Measurements from ENCODE around the gene ANKMY2. TPM values are rescaled to one million over a fixed set of nuclear protein-coding genes. Genes with fewer than 3 reads are reported as not detected.
"Not testable (repeated sequence)": the region's sequence is repeated elsewhere in the genome, so short reads cannot be mapped to it uniquely, and the experiment has no call there.

ANKMY2 gene
- total RNA-seq, 1 experiment from 2014 or later, result 25.4 TPM

DNA sequence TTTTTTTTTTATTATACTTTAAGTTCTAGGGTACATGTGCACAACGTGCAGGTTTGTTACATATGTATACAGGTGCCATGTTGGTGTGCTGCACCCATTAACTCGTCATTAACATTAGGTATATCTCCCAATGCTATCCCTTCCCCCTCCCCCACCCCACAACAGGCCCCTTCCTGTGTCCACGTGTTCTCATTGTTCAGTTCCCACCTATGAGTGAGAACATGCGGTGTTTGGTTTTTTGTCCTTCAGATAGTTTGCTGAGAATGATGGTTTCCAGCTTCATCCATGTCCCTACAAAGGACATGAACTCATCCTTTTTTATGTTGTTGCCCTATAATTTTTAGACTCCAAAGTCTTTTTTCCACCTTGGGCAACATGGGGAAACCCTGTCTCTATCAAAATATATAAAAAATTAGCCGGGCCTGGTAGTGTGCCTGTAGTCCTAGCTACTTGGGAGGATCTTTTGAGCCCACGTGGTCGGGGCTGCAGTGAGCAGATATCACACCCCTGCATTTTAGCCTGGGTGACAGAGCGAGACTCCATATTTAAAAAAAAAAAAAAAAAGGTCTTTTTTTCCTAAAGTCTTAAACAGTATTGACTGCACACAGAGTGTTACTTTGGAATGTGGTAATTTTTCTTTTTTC lies 14.4 kb upstream of the ANKMY2 start:
- not testable (repeated sequence) for DNase-seq (ENCODE audit: low read depth)

DNA sequence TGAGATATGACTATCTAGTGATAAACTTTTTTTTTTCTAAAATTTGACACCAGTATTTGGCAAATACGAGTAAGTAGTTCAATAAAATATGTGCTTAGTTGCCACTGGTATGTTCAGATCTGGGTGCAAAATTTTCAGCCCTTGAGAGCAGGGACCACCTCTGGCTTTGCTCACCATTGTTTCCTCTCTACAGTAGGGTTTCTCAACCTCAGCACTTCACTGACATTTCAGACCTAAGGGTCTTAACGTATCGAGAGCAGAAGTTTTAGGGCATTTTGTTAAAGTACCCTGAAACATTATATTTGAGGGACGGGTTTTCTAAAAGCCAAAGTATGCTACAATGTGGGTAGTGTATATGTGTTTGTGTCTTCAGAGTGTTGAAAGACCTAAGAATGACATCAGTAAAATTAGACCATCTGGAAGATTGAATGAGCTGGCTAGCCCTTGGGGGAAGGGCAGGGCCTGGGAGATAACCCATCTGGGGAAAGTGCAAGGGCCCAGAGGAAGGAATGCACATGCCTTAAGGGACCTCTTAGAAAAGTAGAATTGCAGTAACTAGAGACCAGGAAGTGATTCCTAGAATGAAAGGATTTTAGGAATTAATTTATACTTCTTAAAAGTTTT lies 12.2 kb upstream of the ANKMY2 start:
- DNase-seq (ENCODE audit: low read depth), result peak; percentile 41

DNA sequence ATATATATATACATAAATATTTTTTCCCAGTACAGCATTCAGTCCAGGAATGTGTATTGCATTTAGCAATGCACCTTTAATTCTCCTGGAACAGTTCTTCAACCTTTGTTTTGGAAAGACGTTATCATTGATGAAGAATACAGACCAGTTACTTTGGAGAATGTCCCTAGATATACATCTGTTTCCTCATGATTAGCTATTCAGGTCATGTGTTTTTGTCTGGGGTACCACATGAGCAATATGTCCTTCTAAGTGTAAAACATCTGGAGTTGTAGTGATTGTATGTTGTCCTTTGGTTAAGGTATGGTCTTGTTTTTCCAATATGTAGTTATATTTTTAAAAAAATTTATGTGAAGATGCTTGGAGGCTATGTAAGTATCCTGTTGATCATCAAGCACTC lies 10.6 kb upstream of the ANKMY2 start:
- DNase-seq (ENCODE audit: low read depth), result no peak

DNA sequence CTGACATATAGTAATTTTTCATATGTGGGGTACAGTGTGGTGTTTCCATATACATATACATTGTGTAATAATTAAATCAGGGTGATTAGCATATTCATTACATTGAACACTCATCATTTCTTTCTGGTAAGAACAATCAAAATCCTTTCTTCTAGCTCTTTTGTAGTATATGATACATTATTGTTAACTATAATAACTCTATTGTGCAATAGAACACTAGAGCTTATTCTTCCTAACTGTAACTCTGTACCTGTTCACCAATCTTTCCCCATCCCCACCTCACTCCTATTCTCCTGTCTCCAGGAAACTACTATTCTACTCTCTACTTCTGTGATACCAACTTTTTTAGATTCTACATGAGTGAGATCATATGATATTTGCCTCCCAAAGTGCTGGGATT lies 9.8 kb upstream of the ANKMY2 start:
- no peak for DNase-seq (ENCODE audit: low read depth)

DNA sequence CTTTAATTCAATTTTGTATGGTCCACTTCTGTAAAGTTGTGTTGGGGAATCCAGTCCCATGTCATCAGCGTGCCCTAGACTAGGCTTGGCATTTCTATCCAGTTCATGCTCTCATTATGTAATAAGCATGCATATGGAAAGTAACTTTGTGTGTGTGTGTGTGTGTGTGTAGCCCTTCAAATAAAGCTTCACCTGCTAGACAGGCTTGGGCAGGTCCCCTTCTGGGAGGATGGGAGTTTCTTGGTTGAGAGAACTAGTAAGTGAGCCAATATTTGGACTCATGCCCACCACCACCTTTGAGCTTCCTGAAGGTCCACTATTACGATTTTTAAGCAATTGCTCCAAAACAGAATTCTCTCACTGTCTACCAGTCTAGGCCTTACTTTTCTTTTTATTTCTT lies 7.3 kb upstream of the ANKMY2 start:
- no peak for DNase-seq (ENCODE audit: low read depth)

DNA sequence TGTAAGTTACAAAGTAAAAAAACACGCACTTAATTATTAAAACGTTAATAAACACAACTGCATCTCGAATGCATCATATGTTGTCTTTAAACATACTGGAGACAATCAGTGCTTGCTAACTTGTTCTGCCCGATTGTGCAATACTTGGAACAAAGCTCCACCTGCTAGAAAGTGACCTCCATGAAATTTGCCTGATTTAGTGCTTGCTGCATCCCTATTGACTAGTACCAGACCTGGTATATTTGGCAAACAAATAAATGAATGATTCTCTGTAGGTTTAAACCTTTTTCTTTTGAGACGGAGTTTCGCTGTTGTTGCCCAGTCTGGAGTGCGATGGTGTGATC lies 6.7 kb upstream of the ANKMY2 start:
- no peak for DNase-seq (ENCODE audit: low read depth)

DNA sequence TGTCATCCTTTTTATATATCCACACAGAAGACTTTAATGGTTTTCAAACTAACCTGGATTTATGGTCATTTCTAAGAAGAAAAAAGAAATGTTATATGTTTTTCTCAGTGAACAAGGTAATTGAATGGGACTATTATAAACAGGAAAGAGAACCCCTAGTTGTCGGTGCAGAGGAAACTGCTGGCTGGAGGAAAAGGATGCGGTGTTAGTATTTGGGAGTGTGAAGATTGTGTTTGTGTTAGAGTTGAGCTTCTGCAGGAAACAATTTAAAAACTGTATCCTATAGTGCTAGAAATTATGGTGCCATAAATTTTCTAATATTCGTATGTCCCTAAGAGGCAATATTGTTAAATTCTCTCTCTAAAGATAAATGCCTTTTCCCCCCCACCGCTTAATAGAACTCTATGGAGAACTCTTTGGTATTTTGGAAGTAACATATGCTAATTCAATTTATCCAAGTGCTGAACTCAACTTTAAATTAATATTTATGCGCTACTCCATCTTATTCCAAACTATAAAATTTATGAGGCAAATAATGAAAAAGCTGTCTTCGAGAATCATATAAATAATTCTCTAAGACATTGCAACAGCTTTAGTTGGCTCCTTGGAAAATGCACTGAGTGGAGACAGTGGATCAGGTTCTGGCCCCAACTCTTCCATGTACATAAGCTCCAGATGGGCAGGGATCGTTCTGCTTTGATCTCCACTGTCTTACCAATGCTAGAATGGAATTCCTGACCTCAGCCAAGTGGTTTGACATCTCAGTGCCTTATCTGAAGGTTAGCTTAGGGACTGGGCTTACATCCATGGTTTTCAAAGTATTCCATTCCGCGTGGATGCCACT lies 6.1 kb upstream of the ANKMY2 start:
- DNase-seq (ENCODE audit: low read depth), result no peak

DNA sequence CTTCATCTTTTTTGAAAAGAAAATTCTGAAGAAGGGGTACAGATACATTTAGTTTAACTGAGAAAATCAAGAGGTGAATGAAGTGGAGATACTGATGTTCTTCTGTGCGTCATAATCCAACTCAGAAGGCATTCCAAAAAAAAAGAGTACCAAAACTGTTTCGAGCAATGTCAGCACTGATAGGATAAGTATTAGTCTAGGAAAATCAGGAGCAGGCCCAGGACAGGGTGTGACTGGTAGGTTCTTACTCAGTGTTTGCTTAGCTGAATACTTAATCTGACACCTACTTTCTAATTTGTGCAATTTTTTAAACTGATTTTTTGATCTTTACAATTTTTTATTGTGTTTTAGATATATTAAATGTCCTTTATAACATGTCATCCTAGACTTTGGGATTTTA lies 4.7 kb upstream of the ANKMY2 start:
- DNase-seq (ENCODE audit: low read depth), result no peak

DNA sequence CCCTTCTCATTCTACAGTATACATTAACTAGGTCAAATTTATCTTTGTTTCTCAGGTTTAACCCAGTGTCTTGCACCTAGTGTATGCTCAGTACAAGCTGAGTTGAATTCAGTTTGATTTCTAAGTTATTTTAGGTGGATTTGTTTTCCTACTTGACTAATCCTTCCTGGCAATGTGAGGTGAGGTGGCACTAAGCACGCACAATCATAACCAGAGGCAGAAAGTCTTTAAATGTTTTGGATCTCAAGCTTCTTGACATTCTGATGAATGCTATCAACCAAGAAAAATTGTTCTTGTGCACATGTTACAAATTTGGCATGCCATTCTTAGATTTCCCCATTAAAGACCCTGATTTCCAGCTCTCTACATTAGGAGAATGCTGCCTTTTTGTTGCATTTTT lies 3.6 kb upstream of the ANKMY2 start:
- DNase-seq (ENCODE audit: low read depth), result no peak

DNA sequence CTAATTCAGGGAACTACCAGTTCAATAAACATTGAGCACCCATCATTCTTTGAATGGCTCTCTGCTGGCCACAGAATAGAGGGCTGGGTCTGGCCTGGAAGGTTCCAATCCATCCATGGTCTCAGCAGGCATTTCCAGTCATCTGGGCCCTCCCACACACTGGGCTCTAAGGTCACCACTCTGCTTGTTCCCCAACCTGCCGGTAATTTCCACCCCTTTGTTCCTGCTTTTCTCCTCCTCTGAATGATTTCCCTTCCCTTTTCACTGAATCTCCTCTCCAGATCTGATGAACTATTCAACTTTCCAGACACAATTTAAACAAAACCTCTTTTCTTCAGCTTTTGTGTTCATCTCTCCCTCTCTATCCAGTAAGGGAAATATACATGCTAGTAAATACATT lies 3.0 kb upstream of the ANKMY2 start:
- DNase-seq (ENCODE audit: low read depth), result no peak

DNA sequence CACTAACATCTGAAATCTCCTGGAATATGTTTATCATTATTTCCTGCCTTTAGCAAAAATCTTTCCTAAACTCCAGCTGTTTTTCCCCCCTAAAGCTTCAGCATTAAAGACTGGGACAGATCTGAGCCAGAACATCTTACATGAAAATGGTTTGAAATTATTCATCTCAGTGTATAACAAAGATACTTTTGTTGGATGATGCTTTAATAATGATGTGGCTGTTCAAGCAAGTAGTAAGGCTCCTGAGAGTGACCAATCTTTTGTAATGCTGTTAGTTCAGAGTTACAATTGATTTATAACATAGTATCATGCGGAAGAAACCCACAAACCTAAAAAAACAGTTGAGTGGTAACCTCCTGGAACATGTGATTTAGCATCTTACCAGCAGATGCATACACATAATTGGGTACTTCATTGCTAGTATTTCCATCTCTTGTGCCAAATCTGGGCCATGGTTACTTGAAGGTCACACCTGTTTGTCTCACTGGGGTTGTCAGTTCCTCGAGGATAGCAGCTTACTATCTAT lies 1.9 kb upstream of the ANKMY2 start:
- DNase-seq (ENCODE audit: low read depth), result no peak

DNA sequence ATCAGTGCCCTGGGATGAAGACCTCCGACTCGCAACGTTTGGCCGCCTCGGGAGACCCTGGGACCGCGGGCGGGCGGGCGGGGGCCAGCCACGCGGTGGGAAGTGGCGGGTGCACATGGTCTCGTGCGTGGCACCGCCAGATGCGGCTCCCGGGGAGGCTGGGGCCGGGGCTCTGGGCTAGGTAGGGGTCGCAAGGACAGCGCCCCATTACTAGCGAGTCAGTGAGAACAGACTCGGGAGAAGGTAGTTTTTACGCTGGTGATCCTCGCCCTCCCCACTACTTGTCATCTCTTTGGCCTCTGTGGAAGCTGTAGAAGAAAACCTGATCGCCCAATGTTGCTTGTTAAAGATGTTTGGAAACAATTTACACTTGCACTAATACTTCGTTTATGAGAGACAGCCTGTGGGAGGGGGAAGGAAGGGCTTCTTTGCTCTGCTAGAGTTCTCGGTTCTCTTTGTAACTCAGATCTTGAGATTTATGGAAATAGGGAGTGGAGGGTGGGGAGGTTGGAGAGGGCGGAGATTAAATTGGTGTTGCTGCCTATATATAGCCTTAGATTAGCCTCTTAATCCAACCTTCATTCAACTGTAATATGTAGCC lies 1.0 kb upstream of the ANKMY2 start:
- DNase-seq (ENCODE audit: low read depth), result peak; percentile 23

DNA sequence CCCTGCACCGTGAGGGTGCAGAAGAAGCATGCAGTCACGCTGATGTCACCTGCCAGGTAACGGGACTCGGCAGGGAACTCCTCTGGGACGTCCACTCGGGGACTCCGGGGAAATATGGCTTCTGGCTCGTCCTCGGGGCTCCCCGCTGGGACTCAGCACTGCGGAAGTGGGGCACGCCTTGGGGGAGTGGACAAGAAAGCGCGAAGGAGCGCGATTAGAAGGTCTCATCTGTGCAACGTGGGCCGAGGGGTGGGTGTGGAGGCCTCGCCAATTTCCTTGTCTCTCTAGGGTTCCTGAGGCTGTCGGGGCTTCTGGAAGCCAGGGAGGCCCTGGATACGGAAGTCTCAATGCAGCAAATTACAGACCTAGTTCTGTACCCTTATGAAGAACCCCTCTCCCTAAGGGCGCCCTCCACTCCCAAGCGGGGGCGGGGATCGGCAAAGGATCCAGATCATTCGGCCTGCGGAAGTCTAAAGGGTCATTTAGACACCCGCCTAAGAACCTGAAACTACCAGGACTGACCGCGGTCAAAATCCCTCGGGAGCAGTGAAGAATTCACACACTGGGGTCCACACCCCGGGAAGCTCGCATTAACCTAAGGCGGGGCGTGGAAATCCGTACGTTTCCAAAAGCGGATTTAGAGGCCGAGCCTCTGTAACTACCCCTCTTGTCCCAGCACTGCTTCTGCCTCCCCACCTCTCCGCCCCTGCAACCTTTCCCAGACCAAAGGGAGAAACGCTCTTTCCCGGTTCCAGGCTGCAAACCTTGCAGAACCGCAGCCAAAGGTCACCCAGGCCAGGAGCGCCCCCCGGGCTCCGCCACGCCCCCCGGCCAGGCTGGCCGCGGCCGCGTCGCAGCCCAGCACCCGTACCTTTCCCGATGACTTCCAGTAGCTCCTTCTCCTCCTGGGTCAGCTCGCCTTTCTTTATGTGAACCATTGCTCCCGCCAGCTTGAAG lies 640 bp downstream of the ANKMY2 start:
- DNase-seq (ENCODE audit: low read depth), result peak; percentile 52

DNA sequence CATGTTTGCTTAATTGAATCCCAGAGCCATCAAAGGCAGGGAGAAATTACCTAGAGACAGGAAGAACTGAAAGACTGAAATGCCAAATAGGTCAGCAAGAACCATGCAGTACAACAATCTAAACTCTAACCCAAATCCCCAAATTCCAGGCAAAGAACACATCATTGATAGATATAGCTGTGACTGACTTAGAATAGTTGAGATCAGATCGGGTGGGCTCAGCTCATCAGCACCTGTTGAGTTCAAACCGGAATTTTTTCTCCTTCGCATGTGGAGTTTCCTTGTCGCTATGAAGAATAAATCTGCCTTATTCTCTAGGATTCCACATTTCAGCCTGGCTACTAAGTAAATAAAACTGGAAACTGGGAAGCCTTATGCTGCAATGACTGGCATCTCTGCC lies 1.4 kb downstream of the ANKMY2 start:
- DNase-seq (ENCODE audit: low read depth), result no peak

DNA sequence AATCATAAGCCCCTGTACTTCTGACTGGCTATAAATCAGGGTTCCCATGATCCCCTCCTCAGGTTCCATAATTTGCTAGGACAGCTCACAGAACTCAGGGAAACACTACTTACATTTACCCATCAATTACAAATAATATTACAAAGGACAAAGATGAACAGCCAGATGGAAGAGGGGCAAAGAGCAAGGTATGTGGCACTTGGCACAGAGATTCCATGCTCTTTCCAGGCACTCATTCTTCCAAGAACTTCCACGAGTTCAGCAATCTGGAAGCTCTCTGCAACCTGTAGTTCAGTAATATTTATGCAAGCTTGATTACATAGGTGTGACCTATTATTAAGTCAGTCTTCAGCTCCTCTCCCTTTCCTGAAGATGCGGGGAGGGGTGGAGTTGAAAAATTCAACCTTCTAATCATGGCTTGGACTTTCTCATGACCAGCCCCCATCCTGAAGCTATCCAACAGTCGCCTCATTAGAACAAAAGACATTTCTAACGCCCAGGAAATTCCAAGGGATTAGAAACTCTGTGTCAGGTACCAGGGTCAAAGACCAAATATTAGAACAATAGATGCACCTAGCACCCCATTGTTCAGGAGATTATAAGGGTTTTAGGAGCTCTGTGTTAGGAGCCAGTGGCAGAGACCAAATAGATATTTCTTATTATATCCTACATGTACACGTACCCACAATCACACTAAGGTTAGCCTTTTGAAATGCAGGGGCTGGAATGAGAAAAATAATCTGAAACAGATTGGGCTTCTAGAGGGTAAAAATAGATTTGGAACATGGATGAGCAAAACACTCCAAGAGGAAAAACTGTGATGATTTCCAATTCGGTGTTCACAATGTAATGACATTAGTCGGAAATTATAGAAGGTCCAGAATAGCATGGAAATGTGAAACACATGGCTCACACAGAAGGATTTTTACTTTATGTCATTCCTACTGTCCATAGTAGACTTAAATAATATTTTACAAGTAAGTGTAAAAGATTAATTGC lies 7.0 kb downstream of the ANKMY2 start:
- no peak for DNase-seq (ENCODE audit: low read depth)

DNA sequence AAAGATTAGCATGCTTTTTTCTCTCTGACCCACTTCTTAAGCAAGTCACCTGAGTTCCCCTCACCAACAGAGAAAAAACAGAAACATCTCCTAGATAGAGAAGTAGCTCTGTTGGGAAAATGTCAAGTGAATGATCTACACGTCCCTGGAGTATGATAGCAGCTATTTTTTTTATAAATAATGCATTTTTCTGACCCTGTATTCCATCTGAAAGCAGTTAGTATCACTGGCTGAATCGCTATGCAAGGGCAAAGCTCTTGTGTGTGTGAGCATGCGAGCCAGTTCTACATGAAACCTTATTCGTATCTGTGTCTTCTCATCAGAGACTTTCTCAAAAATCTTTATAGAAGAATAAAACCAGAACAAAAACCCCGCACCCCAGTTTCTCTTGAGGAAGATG lies 8.2 kb downstream of the ANKMY2 start:
- no peak for DNase-seq (ENCODE audit: low read depth)

DNA sequence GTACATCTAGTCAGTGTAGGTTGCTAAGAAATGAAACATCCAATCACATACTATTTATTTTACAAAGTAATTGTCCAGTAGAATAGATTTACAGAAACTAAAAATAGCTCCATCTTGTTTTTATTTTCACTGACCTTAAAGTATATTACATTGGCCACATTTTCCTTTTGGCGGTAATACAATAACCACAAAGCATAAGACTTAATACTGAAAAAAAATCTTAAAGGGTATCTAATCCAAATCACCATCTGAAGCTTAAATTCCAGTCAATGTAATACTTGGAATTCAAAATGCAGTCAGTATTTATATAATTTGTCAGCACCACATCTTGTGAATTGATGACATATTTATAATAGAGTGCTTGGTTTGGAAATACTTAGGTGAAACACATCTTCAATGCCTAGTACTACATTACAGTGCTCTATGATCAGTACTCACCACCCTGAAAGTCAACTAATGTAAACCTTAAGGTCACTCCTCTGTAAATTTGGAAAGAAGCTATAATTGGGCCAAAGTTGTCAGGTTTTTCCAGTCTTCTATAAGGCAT lies 8.9 kb downstream of the ANKMY2 start:
- no peak for DNase-seq (ENCODE audit: low read depth)

DNA sequence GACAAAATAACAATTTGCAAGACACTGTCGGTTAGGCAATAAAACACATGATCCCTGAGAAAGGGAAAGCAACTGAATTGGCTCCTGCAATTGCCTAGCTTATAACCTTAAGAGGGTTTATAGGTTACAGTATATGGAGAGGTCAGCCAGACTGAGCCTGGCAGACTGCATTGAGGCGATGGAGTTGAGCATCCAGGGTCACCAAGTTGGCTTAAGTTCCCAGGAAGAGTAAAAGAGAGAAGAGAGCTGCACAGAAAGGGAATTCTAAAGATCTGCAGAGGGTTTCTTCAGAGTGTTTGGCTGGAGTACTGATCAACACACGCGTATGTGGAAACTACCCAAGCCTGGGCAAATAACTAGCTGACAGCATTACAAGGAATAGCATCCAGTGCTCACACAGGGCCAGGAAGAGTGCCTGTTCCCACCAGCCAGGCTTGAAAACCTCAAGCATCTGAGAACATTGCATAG lies 11.2 kb downstream of the ANKMY2 start:
- DNase-seq (ENCODE audit: low read depth), result no peak

DNA sequence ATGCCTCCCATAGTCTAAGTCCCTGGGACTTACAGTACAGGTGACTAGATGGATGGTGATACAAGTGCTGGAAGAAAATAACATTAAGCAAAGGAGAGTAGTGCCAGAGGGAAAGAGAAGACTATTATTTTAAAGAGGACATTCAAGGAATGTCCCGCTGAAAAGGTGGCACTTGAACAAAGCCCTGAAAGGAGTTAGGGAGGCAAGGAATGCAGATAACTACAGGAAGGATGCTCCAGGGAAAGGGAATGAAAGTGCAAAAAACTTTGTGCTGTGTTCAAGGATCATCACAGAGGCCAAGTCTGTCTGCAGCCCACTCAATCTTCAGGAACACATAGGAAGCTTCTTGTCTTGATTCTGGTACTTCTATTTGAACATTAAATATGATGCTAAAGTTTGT lies 14.9 kb downstream of the ANKMY2 start:
- no peak for DNase-seq (ENCODE audit: low read depth)

Measured in HT1080 (cell line).